GM10266 (cell line): ENCODE measurements around the gene APBA2.

Experiments
- DNase-seq: peaks from one replicate; pipeline ENCODE4 v3.0.0; 2012; ENCODE audit errors: extremely low spot score
- TF ChIP-seq, protein P1 (sequence below): IDR thresholded peaks from 2 replicates; pipeline ENCODE4 v1.5.1; 2012; ENCODE audit warnings: mild to moderate bottlenecking, low read depth; ENCODE audit not compliant: control insufficient read depth, insufficient read depth; ENCODE audit errors: missing control alignments

Gene APBA2

GRCh38 chr15:28978661-28979060, 92.9 kb downstream of the APBA2 start:
- TF ChIP-seq, protein P1, sequence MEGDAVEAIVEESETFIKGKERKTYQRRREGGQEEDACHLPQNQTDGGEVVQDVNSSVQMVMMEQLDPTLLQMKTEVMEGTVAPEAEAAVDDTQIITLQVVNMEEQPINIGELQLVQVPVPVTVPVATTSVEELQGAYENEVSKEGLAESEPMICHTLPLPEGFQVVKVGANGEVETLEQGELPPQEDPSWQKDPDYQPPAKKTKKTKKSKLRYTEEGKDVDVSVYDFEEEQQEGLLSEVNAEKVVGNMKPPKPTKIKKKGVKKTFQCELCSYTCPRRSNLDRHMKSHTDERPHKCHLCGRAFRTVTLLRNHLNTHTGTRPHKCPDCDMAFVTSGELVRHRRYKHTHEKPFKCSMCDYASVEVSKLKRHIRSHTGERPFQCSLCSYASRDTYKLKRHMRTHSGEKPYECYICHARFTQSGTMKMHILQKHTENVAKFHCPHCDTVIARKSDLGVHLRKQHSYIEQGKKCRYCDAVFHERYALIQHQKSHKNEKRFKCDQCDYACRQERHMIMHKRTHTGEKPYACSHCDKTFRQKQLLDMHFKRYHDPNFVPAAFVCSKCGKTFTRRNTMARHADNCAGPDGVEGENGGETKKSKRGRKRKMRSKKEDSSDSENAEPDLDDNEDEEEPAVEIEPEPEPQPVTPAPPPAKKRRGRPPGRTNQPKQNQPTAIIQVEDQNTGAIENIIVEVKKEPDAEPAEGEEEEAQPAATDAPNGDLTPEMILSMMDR, result no peak
- no peak for DNase-seq

DNA sequence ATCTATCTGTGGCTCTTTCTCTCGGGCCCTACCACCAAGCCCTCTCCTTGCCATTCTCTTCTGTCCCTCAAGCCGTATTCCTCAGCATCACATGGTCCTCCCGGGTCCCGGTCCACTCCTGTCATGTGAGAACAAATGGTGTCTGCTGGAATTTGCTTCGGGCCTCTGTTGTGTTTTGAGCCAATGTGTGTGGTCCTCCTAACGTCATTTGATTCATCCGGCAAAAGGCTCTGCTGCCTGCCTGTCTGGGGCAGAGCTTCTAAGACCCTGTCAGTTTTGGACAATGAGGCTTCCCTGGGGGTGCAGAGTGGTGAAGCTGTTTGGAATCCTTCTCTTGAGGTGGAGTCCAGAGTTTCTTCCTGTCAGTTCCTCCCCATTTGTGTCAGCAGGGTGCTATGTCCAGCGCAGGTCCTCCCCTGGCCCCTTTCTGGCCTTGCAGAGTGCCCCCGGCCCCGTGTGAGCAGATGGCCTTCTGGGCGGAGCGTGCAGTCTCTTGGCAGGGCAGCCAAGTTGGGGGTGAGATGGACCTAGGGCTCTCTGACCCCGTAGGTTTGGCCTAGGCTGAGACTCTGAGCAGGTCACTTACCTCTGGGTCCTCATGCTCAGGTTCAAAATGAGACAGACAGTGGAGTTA, 93.6 kb downstream of the APBA2 start:
- DNase-seq, result no peak
- TF ChIP-seq, protein P1, result no peak

DNA sequence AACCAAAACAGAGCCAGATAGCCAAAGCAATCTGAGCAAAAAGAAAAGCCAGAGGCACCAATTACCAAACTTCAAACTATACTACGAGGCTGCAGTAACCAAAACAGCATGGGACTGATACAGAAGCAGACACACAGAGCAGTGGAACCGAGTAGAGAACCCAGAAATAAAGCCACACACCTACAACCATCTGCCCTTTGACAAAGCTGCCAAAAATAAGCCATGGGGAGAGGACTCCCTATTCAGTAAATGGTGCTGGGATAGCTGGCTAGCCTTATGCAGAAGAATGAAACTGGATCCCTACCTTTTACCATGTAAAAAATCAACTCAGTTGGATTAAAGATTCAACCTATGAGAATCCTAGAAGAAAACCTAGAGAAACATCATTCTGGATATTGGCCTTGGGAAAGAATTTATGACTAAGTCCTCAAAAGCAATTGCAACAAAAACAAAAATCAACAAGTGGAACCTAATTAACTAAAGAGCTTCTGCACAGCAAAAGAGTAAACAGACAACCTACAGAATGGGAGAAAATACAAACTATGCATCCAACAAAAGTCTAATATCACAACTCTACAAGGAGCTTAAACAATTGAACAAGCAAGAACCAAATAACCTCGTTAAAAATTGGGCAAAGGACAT, 95.1 kb downstream of the APBA2 start:
- no peak for DNase-seq

GRCh38 chr15:28981351-28981720, 95.6 kb downstream of the APBA2 start:
- DNase-seq, result no peak
- TF ChIP-seq, protein P1, result no peak

More for the DNA sequence above, 95.1 kb downstream of the APBA2 start:
- TF ChIP-seq, protein P1, result no peak

DNA sequence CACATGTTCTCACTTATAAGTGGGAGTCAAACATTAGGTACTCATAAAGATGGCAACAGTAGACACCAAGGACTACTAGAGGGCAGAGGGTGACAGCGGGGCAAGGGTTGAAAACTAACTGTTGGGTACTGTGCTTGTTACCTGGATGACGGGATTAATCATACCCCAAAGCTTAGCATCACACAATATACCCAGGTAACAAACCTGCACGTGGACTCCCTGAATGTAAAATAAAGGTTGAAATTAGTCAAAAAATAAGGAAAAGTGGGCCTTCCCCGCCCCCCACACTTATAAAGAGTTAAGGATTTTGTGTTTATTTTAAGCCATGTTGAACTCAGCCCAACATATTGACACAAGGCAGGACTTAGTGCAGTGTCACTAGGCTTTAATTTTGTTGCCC, 96.1 kb downstream of the APBA2 start:
- no peak for DNase-seq

DNA sequence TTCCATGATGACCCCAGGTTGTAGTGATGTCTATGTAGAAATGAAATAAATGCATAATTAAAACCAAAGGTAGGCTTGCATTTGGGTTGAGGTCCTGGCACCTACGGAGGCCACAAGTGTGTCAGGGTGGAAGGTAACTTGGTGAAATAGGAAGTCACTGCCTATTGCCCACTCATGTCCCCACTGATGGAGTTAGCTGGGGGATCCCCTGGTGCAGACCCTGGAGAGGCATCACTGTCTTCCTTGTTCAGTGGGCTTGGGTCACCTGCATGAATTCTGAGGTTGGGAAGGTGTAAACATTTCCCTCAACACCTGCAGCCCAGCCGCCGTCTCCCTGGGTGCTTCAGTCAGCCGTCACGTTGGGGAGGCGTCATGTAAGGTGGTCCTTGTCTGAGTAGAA, 97.1 kb downstream of the APBA2 start:
- TF ChIP-seq, protein P1, result no peak
- no peak for DNase-seq

More for the DNA sequence above, 96.1 kb downstream of the APBA2 start:
- TF ChIP-seq, protein P1, result no peak
